C4-2B (cell line): ENCODE data around the gene MAML3.

Experiments
- ZFX ChIP-seq: fragments of 450-650 bp; IDR thresholded peaks from 2 replicates; pipeline ENCODE4 v1.6.1; 2017
- TF ChIP-seq, protein P1 (sequence below): fragments of 450-650 bp; conservative IDR thresholded peaks from 2 replicates; pipeline ENCODE4 v1.5.1; 2017; ENCODE audit warnings: mild to moderate bottlenecking

GRCh38 chr4:139958739-139959098 lies 195.3 kb downstream of the MAML3 start:
- TF ChIP-seq, protein P1, sequence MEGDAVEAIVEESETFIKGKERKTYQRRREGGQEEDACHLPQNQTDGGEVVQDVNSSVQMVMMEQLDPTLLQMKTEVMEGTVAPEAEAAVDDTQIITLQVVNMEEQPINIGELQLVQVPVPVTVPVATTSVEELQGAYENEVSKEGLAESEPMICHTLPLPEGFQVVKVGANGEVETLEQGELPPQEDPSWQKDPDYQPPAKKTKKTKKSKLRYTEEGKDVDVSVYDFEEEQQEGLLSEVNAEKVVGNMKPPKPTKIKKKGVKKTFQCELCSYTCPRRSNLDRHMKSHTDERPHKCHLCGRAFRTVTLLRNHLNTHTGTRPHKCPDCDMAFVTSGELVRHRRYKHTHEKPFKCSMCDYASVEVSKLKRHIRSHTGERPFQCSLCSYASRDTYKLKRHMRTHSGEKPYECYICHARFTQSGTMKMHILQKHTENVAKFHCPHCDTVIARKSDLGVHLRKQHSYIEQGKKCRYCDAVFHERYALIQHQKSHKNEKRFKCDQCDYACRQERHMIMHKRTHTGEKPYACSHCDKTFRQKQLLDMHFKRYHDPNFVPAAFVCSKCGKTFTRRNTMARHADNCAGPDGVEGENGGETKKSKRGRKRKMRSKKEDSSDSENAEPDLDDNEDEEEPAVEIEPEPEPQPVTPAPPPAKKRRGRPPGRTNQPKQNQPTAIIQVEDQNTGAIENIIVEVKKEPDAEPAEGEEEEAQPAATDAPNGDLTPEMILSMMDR, result no peak
- no peak for TF ChIP-seq ZFX
